Measurements from ENCODE around the gene BSN.

DNA sequence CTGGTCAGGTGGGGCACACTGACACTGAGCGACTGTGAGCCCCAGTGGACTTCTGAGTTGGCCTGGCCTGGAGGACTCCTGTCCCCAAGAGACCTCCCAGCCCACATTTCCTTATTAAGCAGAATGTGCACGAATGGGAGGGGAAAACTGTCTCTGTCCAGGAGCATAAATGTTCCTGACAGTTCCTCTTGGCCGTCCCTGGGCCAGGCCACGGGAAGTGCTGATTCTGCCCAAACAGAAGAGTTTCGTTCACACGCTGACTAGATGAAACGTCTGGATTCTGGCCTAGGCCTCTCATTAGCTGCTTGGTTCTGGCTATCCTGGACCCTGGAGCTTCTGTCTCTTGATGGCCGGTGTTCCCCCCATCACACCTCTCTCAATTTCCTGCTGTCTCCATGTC, 90.4 kb downstream of the BSN start:
- TF ChIP-seq, protein P1, sequence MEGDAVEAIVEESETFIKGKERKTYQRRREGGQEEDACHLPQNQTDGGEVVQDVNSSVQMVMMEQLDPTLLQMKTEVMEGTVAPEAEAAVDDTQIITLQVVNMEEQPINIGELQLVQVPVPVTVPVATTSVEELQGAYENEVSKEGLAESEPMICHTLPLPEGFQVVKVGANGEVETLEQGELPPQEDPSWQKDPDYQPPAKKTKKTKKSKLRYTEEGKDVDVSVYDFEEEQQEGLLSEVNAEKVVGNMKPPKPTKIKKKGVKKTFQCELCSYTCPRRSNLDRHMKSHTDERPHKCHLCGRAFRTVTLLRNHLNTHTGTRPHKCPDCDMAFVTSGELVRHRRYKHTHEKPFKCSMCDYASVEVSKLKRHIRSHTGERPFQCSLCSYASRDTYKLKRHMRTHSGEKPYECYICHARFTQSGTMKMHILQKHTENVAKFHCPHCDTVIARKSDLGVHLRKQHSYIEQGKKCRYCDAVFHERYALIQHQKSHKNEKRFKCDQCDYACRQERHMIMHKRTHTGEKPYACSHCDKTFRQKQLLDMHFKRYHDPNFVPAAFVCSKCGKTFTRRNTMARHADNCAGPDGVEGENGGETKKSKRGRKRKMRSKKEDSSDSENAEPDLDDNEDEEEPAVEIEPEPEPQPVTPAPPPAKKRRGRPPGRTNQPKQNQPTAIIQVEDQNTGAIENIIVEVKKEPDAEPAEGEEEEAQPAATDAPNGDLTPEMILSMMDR (tag by site-specific recombination; IDR thresholded peaks at IDR 0.05), result no peak
- TF ChIP-seq ZNF791 (tag by site-specific recombination; IDR thresholded peaks at IDR 0.05), result no peak
- TF ChIP-seq, protein P2, sequence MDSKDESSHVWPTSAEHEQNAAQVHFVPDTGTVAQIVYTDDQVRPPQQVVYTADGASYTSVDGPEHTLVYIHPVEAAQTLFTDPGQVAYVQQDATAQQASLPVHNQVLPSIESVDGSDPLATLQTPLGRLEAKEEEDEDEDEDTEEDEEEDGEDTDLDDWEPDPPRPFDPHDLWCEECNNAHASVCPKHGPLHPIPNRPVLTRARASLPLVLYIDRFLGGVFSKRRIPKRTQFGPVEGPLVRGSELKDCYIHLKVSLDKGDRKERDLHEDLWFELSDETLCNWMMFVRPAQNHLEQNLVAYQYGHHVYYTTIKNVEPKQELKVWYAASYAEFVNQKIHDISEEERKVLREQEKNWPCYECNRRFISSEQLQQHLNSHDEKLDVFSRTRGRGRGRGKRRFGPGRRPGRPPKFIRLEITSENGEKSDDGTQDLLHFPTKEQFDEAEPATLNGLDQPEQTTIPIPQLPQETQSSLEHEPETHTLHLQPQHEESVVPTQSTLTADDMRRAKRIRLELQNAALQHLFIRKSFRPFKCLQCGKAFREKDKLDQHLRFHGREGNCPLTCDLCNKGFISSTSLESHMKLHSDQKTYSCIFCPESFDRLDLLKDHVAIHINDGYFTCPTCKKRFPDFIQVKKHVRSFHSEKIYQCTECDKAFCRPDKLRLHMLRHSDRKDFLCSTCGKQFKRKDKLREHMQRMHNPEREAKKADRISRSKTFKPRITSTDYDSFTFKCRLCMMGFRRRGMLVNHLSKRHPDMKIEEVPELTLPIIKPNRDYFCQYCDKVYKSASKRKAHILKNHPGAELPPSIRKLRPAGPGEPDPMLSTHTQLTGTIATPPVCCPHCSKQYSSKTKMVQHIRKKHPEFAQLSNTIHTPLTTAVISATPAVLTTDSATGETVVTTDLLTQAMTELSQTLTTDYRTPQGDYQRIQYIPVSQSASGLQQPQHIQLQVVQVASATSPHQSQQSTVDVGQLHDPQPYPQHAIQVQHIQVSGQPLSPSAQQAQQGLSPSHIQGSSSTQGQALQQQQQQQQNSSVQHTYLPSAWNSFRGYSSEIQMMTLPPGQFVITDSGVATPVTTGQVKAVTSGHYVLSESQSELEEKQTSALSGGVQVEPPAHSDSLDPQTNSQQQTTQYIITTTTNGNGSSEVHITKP (tag by site-specific recombination; IDR thresholded peaks at IDR 0.05), result no peak
